HepG2 (cell line): ENCODE results near the gene ZNF264. TPM values are rescaled to one million over a fixed set of nuclear protein-coding genes. Genes with fewer than 3 reads are reported as not detected.

Experiments
- CHCHD3 ChIP-seq: sonication (generic); formaldehyde crosslinking; IDR thresholded peaks from 2 replicates; pipeline ENCODE4 v1.8.0; 2022; ENCODE audit warnings: mild to moderate bottlenecking, missing genetic modification reagents, moderate library complexity
- FOXK1 ChIP-seq: sonication (generic); formaldehyde crosslinking; IDR thresholded peaks from 2 replicates; pipeline ENCODE4 v1.4.0; 2020; ENCODE audit warnings: low read depth, missing genetic modification reagents, borderline replicate concordance
- LCORL ChIP-seq, 2 experiments: fragments of 450-650 bp in 1 of 2; sonication (generic) in 1 of 2; formaldehyde crosslinking in 1 of 2; IDR thresholded peaks; 2 replicates each; pipeline versions ENCODE4 v1.5.0 to v1.6.1; 2017 to 2020; ENCODE audit warnings: antibody characterized with exemption in 1 of 2, missing genetic modification reagents in 1 of 2
- MYC ChIP-seq: sonication (generic); formaldehyde crosslinking; IDR thresholded peaks from 2 replicates; pipeline ENCODE4 v1.9.0; 2021; ENCODE audit warnings: missing genetic modification reagents, borderline replicate concordance
- NR2F6 ChIP-seq, 2 experiments: IDR thresholded peaks; 2 replicates each; pipeline ENCODE4 v1.6.1; 2016; ENCODE audit warnings: antibody characterized with exemption in 1 of 2, mild to moderate bottlenecking in 1 of 2
- PHB2 ChIP-seq: fragments of 450-650 bp; IDR thresholded peaks from 2 replicates; pipeline ENCODE4 v1.6.1; 2018; ENCODE audit not compliant: partially characterized antibody
- RBAK ChIP-seq: sonication (generic); formaldehyde crosslinking; IDR thresholded peaks from 2 replicates; pipeline ENCODE4 v1.5.1; 2020; ENCODE audit warnings: mild to moderate bottlenecking, missing genetic modification reagents
- ZBTB49 ChIP-seq: sonication (generic); formaldehyde crosslinking; IDR thresholded peaks from 2 replicates; pipeline ENCODE4 v1.4.0; 2020; ENCODE audit warnings: missing genetic modification reagents, borderline replicate concordance
- ZNF121 ChIP-seq: sonication (generic); formaldehyde crosslinking; IDR thresholded peaks from 2 replicates; pipeline ENCODE4 v1.5.0; 2020; ENCODE audit warnings: mild to moderate bottlenecking, missing genetic modification reagents
- ZNF609 ChIP-seq: sonication (generic); formaldehyde crosslinking; IDR thresholded peaks from 2 replicates; pipeline ENCODE4 v1.4.0; 2020; ENCODE audit warnings: mild to moderate bottlenecking, missing genetic modification reagents, borderline replicate concordance
- polyA plus RNA-seq, 8 experiments: library from polyadenylated mRNA; depleted of rRNA in 3 of 8; stranded (reverse) in 7 of 8; unstranded in 1 of 8; fragments of >200 nt; fragmentation: Illumina TruSeq in 4 of 8; extraction: Trizol in 4 of 8; gene quantifications; 2 replicates each; pipeline versions ENCODE4 v1.2.1 to v1.2.3, GENCODE V29; 2011 to 2016; ENCODE audit warnings: low read depth in 4 of 8, missing spikeins in 1 of 8, mixed read lengths in 1 of 8; ENCODE audit not compliant: insufficient read depth in 1 of 8
- total RNA-seq, 5 experiments: library from RNA; depleted of rRNA; stranded (reverse); fragments of >200 nt; fragmentation: Illumina TruSeq; extraction: Trizol; gene quantifications; 2 replicates each; pipeline ENCODE4 v1.2.3, GENCODE V29; 2016; ENCODE audit warnings: low read depth in 1 of 5
- TF ChIP-seq, protein P1 (sequence below): sonication (generic); formaldehyde crosslinking; IDR thresholded peaks from 2 replicates; pipeline ENCODE4 v1.4.0; 2020; ENCODE audit warnings: low read depth, mild to moderate bottlenecking, missing genetic modification reagents
- TF ChIP-seq, protein P2 (sequence below): sonication (generic); formaldehyde crosslinking; IDR thresholded peaks from 2 replicates; pipeline ENCODE4 v1.4.0; 2020; ENCODE audit warnings: mild to moderate bottlenecking, missing genetic modification reagents
- TF ChIP-seq, protein P3 (sequence below): sonication (generic); formaldehyde crosslinking; IDR thresholded peaks from 2 replicates; pipeline ENCODE4 v1.8.1; 2023; ENCODE audit warnings: mild to moderate bottlenecking, missing genetic modification reagents
- TF ChIP-seq, protein P4 (sequence below): sonication (generic); formaldehyde crosslinking; IDR thresholded peaks from 2 replicates; pipeline ENCODE4 v1.4.0; 2020; ENCODE audit warnings: missing genetic modification reagents

Gene ZNF264
- total and polyA plus RNA-seq, 2 of the 13 experiments (the other 11 are each of a cell fraction or from before 2014, with no cell fraction given): 3.5 to 17.6 TPM

- TF ChIP-seq, protein P1, sequence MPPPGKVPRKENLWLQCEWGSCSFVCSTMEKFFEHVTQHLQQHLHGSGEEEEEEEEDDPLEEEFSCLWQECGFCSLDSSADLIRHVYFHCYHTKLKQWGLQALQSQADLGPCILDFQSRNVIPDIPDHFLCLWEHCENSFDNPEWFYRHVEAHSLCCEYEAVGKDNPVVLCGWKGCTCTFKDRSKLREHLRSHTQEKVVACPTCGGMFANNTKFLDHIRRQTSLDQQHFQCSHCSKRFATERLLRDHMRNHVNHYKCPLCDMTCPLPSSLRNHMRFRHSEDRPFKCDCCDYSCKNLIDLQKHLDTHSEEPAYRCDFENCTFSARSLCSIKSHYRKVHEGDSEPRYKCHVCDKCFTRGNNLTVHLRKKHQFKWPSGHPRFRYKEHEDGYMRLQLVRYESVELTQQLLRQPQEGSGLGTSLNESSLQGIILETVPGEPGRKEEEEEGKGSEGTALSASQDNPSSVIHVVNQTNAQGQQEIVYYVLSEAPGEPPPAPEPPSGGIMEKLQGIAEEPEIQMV (CRISPR knock-in tag): no peak
- TF ChIP-seq MYC (peak; percentile 93), LCORL (IDR thresholded peaks at IDR 0.05) (no peak), LCORL (CRISPR knock-in tag; IDR thresholded peaks at IDR 0.05) (0 out of 2 replicates have a peak, but pooled peaks have one; percentile 62), RBAK (CRISPR knock-in tag) (no peak), FOXK1 (CRISPR knock-in tag) (peak; percentile 76; the same call in 1 of the 2 replicates), ZNF609 (CRISPR knock-in tag) (no peak), NR2F6 (IDR thresholded peaks at IDR 0.05) (no peak), NR2F6 (CRISPR knock-in tag; IDR thresholded peaks at IDR 0.05) (peak; percentile 8; the same call in 1 of the 2 replicates), ZBTB49 (no peak), ZNF121 (CRISPR knock-in tag) (no peak), CHCHD3 (CRISPR knock-in tag) (no peak), PHB2 (no peak)
- TF ChIP-seq, protein P2, sequence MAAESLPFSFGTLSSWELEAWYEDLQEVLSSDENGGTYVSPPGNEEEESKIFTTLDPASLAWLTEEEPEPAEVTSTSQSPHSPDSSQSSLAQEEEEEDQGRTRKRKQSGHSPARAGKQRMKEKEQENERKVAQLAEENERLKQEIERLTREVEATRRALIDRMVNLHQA (CRISPR knock-in tag): no peak
- TF ChIP-seq, protein P3, sequence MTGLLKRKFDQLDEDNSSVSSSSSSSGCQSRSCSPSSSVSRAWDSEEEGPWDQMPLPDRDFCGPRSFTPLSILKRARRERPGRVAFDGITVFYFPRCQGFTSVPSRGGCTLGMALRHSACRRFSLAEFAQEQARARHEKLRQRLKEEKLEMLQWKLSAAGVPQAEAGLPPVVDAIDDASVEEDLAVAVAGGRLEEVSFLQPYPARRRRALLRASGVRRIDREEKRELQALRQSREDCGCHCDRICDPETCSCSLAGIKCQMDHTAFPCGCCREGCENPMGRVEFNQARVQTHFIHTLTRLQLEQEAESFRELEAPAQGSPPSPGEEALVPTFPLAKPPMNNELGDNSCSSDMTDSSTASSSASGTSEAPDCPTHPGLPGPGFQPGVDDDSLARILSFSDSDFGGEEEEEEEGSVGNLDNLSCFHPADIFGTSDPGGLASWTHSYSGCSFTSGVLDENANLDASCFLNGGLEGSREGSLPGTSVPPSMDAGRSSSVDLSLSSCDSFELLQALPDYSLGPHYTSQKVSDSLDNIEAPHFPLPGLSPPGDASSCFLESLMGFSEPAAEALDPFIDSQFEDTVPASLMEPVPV (CRISPR knock-in tag): peak; percentile 85; the same call in 1 of the 2 replicates
- TF ChIP-seq, protein P4, sequence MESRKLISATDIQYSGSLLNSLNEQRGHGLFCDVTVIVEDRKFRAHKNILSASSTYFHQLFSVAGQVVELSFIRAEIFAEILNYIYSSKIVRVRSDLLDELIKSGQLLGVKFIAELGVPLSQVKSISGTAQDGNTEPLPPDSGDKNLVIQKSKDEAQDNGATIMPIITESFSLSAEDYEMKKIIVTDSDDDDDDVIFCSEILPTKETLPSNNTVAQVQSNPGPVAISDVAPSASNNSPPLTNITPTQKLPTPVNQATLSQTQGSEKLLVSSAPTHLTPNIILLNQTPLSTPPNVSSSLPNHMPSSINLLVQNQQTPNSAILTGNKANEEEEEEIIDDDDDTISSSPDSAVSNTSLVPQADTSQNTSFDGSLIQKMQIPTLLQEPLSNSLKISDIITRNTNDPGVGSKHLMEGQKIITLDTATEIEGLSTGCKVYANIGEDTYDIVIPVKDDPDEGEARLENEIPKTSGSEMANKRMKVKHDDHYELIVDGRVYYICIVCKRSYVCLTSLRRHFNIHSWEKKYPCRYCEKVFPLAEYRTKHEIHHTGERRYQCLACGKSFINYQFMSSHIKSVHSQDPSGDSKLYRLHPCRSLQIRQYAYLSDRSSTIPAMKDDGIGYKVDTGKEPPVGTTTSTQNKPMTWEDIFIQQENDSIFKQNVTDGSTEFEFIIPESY: no peak
Measured at GRCh38 chr19:57240311-57241090, 49.2 kb downstream of the ZNF264 start, which contains the start of gene ZNF805 (continued).
